ENCODE measurements around the gene DUX4. TPM values are rescaled to one million over a fixed set of nuclear protein-coding genes. Genes with fewer than 3 reads are reported as not detected.
"Not testable (repeated sequence)": the region's sequence is repeated elsewhere in the genome, so short reads cannot be mapped to it uniquely, and the experiment has no call there.

The DUX4 gene
- total RNA-seq, 1 experiment from 2014 or later: not detected

DNA sequence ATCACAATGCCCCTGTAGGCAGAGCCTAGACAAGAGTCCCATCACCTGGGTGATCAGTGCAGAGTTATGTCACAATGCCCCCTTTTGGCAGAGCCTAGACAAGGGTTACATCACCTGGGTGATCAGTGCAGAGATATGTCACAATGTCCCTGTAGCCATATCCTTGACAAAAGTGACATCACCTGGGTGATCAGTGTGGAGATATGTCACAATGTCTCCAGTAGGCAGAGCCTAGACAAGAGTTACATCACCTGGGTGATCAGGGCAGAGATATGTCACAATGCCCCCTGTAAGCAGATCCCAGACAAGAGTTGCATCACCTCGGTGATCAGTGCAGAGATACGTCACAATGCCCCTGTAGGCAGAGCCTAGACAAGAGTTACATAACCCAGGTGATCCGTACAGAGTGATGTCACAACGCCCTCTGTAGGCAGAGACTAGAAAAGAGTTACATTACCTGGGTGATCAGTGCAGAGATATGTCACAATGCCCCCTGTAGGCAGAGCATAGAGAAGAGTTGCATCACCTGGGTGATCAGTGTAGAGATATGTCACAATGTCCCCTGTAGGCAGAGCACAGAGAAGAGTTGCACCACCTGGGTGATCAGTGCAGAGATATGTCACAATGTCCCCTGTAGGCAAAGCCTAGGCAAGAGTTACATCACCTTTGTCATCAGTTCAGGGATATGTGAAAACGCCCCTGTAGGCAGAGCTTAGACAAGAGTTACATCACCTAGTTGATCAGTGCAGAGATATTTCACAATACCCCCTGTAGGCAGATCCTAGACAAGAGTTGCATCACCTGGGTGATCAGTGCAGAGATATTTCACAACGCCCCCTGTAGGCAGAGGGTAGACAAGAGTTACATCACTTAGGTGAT is 4.4 kb downstream of the DUX4 start:
- H3K9me3 ChIP-seq (ENCODE audit: control insufficient read depth in 1 of 2, insufficient read depth in 1 of 2, low read depth in 1 of 2, low read length in 2 of 2); H4K20me1 ChIP-seq (ENCODE audit: insufficient read depth); H2AFZ ChIP-seq (ENCODE audit: low read depth, low read length, poor library complexity, severe bottlenecking); CTCF ChIA-PET; DNase-seq (ENCODE audit: low read depth, low spot score); H3K27ac ChIP-seq (ENCODE audit: low read depth, low read length); RAD21 ChIA-PET (ENCODE audit: low non-redundant PET in 1 of 2, low total read pairs in 2 of 2, uncharacterized antibody in 2 of 2, unreplicated experiment in 2 of 2); H3K9me2 ChIP-seq (ENCODE audit: insufficient read depth); H3K4me2 ChIP-seq (ENCODE audit: low read length); intact Hi-C loops (cut with micrococcal nuclease); H3K79me2 ChIP-seq (ENCODE audit: insufficient read depth, low read length); H3K36me3 ChIP-seq (ENCODE audit: control insufficient read depth in 1 of 2, insufficient read depth in 2 of 2, low read length in 2 of 2); H3K27me3 ChIP-seq (ENCODE audit: insufficient read depth, low read length); POLR2A ChIA-PET; H3K4me3 ChIP-seq (replicated peaks in 1 of 2; ENCODE audit: low read depth in 1 of 2, low read length in 2 of 2); H3K9ac ChIP-seq (ENCODE audit: low read length); H3K4me1 ChIP-seq (ENCODE audit: control insufficient read depth in 1 of 2, insufficient read depth in 2 of 2, low read length in 2 of 2): not testable (repeated sequence)
- TF ChIP-seq CTCF (IDR thresholded peaks at IDR 0.05 in 2 of 3, conservative IDR thresholded peaks at IDR 0.05 in 1 of 3; ENCODE audit: borderline replicate concordance in 1 of 3, insufficient read depth in 1 of 3, low read depth in 2 of 3, low read length in 2 of 3) (peak in 1 of 3 experiments; percentile 41; a peak in 1 of 6 replicates), RAD21 (IDR thresholded peaks at IDR 0.05; ENCODE audit: low read depth) (peak; percentile 43)
- BruUV-seq (replicated peaks): TSS peak; percentile 70
- peak; percentile 48 for ATAC-seq

DNA sequence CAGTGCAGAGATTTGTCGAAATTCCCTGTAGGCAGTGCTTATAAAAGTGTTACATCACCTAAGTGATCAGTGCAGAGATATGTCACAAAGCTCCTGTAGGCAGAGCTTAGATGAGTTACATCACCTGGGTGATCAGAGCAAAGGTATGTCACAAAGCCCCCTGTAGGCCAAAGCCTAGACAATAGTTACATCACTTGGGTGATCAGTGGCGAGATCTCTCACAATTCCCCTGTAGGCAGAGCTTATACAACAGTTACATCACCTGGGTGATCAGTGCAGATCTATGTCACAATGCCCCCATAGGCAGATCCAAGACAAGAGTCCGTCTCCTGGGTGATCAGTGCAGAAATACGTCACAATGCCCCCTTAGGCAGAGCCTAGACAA is 5.0 kb downstream of the DUX4 start:
- POLR2A ChIA-PET; H4K20me1 ChIP-seq (ENCODE audit: insufficient read depth); H2AFZ ChIP-seq (ENCODE audit: low read depth, low read length, poor library complexity, severe bottlenecking); H3K79me2 ChIP-seq (ENCODE audit: insufficient read depth, low read length); H3K27me3 ChIP-seq (ENCODE audit: insufficient read depth, low read length); intact Hi-C loops (cut with micrococcal nuclease); H3K9me2 ChIP-seq (ENCODE audit: insufficient read depth); H3K4me3 ChIP-seq (replicated peaks in 1 of 2; ENCODE audit: low read depth in 1 of 2, low read length in 2 of 2); H3K27ac ChIP-seq (ENCODE audit: low read depth, low read length); BruUV-seq (replicated peaks); DNase-seq (ENCODE audit: low read depth, low spot score); H3K4me1 ChIP-seq (ENCODE audit: control insufficient read depth in 1 of 2, insufficient read depth in 2 of 2, low read length in 2 of 2); H3K9ac ChIP-seq (ENCODE audit: low read length); CTCF ChIA-PET; ATAC-seq; H3K4me2 ChIP-seq (ENCODE audit: low read length); H3K9me3 ChIP-seq (ENCODE audit: control insufficient read depth in 1 of 2, insufficient read depth in 1 of 2, low read depth in 1 of 2, low read length in 2 of 2); RAD21 ChIA-PET (ENCODE audit: low non-redundant PET in 1 of 2, low total read pairs in 2 of 2, uncharacterized antibody in 2 of 2, unreplicated experiment in 2 of 2); H3K36me3 ChIP-seq (ENCODE audit: control insufficient read depth in 1 of 2, insufficient read depth in 2 of 2, low read length in 2 of 2): not testable (repeated sequence)

DNA sequence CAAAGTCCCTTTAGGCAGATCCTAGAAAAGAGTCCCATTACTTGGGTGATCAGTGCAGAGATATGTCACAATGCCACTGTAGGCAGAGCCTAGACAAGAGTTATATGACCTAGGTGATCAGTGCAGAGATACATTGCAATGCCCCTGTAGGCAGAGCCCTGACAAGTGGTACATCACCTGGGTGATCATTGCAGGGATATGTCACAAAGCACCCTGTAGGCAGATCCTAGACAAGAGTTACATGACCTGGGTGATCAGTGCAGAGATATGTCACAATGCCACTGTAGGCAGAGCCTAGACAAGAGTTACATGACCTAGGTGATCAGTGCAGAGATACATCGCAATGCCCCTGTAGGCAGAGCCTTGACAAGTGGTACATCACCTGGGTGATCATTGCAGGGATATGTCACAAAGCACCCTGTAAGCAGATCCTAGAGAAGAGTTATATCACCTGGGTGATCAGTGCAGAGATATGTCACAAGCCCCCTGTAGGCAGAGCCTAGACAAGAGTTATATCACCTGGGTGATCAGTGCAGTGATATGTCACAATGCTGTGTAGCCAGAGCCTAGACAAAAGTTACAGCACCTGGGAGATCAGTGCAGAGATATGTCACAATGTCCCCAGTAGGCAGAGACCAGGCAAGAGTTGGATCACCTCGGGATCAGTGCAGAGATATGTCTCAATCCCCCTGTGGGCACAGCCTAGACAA is 5.6 kb downstream of the DUX4 start:
- H3K79me2 ChIP-seq (ENCODE audit: insufficient read depth, low read length); H3K9ac ChIP-seq (ENCODE audit: low read length); POLR2A ChIA-PET; H3K4me3 ChIP-seq (replicated peaks in 1 of 2; ENCODE audit: low read depth in 1 of 2, low read length in 2 of 2); RAD21 ChIA-PET (ENCODE audit: low non-redundant PET in 1 of 2, low total read pairs in 2 of 2, uncharacterized antibody in 2 of 2, unreplicated experiment in 2 of 2); H3K9me3 ChIP-seq (ENCODE audit: control insufficient read depth in 1 of 2, insufficient read depth in 1 of 2, low read depth in 1 of 2, low read length in 2 of 2); H3K27me3 ChIP-seq (ENCODE audit: insufficient read depth, low read length); H3K27ac ChIP-seq (ENCODE audit: low read depth, low read length); H3K9me2 ChIP-seq (ENCODE audit: insufficient read depth); H2AFZ ChIP-seq (ENCODE audit: low read depth, low read length, poor library complexity, severe bottlenecking); intact Hi-C loops (cut with micrococcal nuclease); DNase-seq (ENCODE audit: low read depth, low spot score); H3K4me1 ChIP-seq (ENCODE audit: control insufficient read depth in 1 of 2, insufficient read depth in 2 of 2, low read length in 2 of 2); CTCF ChIA-PET; H3K36me3 ChIP-seq (ENCODE audit: control insufficient read depth in 1 of 2, insufficient read depth in 2 of 2, low read length in 2 of 2); BruUV-seq (replicated peaks); H3K4me2 ChIP-seq (ENCODE audit: low read length); H4K20me1 ChIP-seq (ENCODE audit: insufficient read depth): not testable (repeated sequence)
- peak; percentile 43 for ATAC-seq

DNA sequence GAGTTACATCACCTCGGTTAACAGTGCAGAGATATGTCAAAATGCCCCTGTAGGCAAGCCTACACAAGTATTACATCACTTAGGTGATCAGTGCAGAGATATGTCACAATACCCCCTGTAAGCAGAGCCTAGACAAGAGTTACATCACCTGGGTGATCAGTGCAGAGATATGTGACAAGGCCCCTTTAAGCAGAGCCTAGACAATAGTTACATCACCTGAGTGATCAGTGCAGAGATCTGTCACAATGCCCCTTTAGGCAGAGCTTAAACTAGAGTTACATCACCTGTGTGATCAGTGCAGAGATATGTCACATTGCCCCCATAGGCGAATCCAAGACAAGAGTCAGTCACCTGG is 6.1 kb downstream of the DUX4 start:
- peak; percentile 36 for ATAC-seq
- H4K20me1 ChIP-seq (ENCODE audit: insufficient read depth); BruUV-seq (replicated peaks); H3K4me3 ChIP-seq (replicated peaks in 1 of 2; ENCODE audit: low read depth in 1 of 2, low read length in 2 of 2); intact Hi-C loops (cut with micrococcal nuclease); H3K79me2 ChIP-seq (ENCODE audit: insufficient read depth, low read length); H3K4me2 ChIP-seq (ENCODE audit: low read length); H3K27ac ChIP-seq (ENCODE audit: low read depth, low read length); H3K36me3 ChIP-seq (ENCODE audit: control insufficient read depth in 1 of 2, insufficient read depth in 2 of 2, low read length in 2 of 2); H3K4me1 ChIP-seq (ENCODE audit: control insufficient read depth in 1 of 2, insufficient read depth in 2 of 2, low read length in 2 of 2); H2AFZ ChIP-seq (ENCODE audit: low read depth, low read length, poor library complexity, severe bottlenecking); CTCF ChIA-PET; H3K9ac ChIP-seq (ENCODE audit: low read length); DNase-seq (ENCODE audit: low read depth, low spot score); RAD21 ChIA-PET (ENCODE audit: low non-redundant PET in 1 of 2, low total read pairs in 2 of 2, uncharacterized antibody in 2 of 2, unreplicated experiment in 2 of 2); H3K9me2 ChIP-seq (ENCODE audit: insufficient read depth); POLR2A ChIA-PET; H3K27me3 ChIP-seq (ENCODE audit: insufficient read depth, low read length); H3K9me3 ChIP-seq (ENCODE audit: control insufficient read depth in 1 of 2, insufficient read depth in 1 of 2, low read depth in 1 of 2, low read length in 2 of 2): not testable (repeated sequence)
